HG03342 (cell line): ENCODE measurements around the gene MYCT1.

ENCODE experiments used
- ATAC-seq: cut with Tn5 transposase; IDR thresholded peaks from one replicate; pipeline ENCODE4 v1.9.1; 2021; ENCODE audit warnings: mild to moderate bottlenecking, moderate library complexity; ENCODE audit not compliant: unreplicated experiment

MYCT1 gene

GRCh38 chr6:152720974-152721373 is 23.3 kb downstream of the MYCT1 start:
- ATAC-seq, result no peak

GRCh38 chr6:152721956-152722355 is 24.3 kb downstream of the MYCT1 start:
- ATAC-seq, result no peak

- no peak for ATAC-seq
These were observed 25.7 kb downstream of the MYCT1 start for GRCh38 chr6:152723398-152723797.

GRCh38 chr6:152726313-152726712 is 28.6 kb downstream of the MYCT1 start:
- no peak for ATAC-seq

- no peak for ATAC-seq
These were observed 29.8 kb downstream of the MYCT1 start for GRCh38 chr6:152727507-152727906.

GRCh38 chr6:152734630-152735029 is 36.9 kb downstream of the MYCT1 start:
- ATAC-seq, result no peak

GRCh38 chr6:152736687-152737273 is 39.1 kb downstream of the MYCT1 start:
- ATAC-seq, result no peak

- no peak for ATAC-seq
These were observed 47.9 kb downstream of the MYCT1 start for GRCh38 chr6:152745509-152746171.

GRCh38 chr6:152746172-152746553 is 48.5 kb downstream of the MYCT1 start:
- no peak for ATAC-seq

GRCh38 chr6:152748843-152749242 is 51.1 kb downstream of the MYCT1 start:
- no peak for ATAC-seq

- ATAC-seq, result no peak
These were observed 51.6 kb downstream of the MYCT1 start for GRCh38 chr6:152749336-152749735.

GRCh38 chr6:152750694-152751093 is 53.0 kb downstream of the MYCT1 start, which contains the start of gene VIP:
VIP (plus strand) TSS chr6:152750797; CDS start chr6:152752178, 1,381 bp downstream.
- no peak for ATAC-seq

GRCh38 chr6:152765331-152765730 is 67.6 kb downstream of the MYCT1 start:
- no peak for ATAC-seq

GRCh38 chr6:152769159-152769558 is 71.5 kb downstream of the MYCT1 start:
- ATAC-seq, result no peak

GRCh38 chr6:152769993-152770392 is 72.3 kb downstream of the MYCT1 start:
- ATAC-seq, result no peak

- no peak for ATAC-seq
These were observed 73.5 kb downstream of the MYCT1 start for GRCh38 chr6:152771061-152771687.
